ES-I3 (cell line): ENCODE measurements around the gene DPP7.

Experiments used
- H3K36me3 ChIP-seq: 2 replicates; pipeline ENCODE4 v1.6.1; 2013; ENCODE audit warnings: mild to moderate bottlenecking, low read length, control low read depth, moderate library complexity; ENCODE audit not compliant: insufficient read depth
- H3K4me1 ChIP-seq: 2 replicates; pipeline ENCODE4 v1.6.1; 2013; ENCODE audit warnings: mild to moderate bottlenecking, control low read depth, low read length; ENCODE audit not compliant: insufficient read depth
- H3K9ac ChIP-seq: 2 replicates; pipeline ENCODE4 v1.6.1; 2013; ENCODE audit warnings: low read depth, mild to moderate bottlenecking, low read length, moderate library complexity
- H3K9me3 ChIP-seq: 2 replicates; pipeline ENCODE4 v1.6.1; 2013; ENCODE audit warnings: mild to moderate bottlenecking, low read length, moderate library complexity; ENCODE audit not compliant: control insufficient read depth, insufficient read depth

Gene DPP7

DNA sequence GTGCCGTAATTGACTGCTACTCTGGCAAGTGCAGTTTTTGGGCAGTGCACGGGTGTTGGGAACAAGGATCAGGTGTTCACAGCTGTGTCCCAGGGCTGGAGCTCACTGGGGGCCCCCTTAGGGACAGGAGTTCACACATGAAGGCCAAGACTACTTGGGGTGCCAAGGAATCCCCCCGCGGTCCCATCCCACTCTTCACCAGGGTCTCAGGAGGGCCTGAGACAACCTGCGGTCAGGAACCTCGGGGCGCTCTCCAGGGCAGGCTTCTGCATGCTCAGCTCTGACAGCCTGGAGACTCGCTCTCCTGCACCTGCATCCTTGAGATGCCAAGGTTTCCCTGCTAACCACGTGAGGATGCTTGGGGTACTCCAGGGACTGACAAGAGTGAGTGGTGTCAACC lies 30.0 kb downstream of the DPP7 start:
- H3K36me3 ChIP-seq: peaks cover 4% of the 10 kb centered on the region; the same call in 1 of the 2 replicates
- no peak overlapping the region for H3K9ac ChIP-seq
- no peaks in the 10 kb centered on the region for H3K9me3 ChIP-seq
- peaks cover 11% of the 10 kb centered on the region for H3K4me1 ChIP-seq

GRCh38 chr9:137083394-137084004 lies 31.0 kb downstream of the DPP7 start:
- Histone ChIP-seq H3K9ac (no peak overlapping the region), H3K36me3 (no peaks in the 10 kb centered on the region; the same call in 1 of the 2 replicates), H3K9me3 (no peaks in the 10 kb centered on the region), H3K4me1 (peaks cover 11% of the 10 kb centered on the region)

DNA sequence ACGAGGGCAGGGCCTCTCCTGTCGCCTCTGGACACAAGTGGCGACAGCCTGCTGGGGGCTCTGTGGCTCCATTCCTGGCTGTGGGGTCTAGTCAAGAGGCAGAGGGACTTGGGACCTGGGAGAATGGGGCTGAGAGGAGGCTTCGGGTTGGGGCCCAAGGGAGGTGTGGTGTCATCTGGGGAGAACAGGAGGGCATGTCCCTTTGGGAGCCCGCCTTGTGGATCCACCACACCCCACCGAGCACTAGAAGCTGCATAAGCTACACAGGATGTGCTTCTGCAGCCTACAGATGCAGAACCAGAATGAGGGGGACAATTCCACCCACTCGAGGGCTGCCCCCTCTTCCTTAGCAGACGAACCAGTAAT lies 31.6 kb downstream of the DPP7 start:
- H3K4me1 ChIP-seq: peaks cover 9% of the 10 kb centered on the region
- no peak overlapping the region for H3K9ac ChIP-seq
- H3K36me3 ChIP-seq: no peaks in the 10 kb centered on the region; the same call in 1 of the 2 replicates
- H3K9me3 ChIP-seq: no peaks in the 10 kb centered on the region

DNA sequence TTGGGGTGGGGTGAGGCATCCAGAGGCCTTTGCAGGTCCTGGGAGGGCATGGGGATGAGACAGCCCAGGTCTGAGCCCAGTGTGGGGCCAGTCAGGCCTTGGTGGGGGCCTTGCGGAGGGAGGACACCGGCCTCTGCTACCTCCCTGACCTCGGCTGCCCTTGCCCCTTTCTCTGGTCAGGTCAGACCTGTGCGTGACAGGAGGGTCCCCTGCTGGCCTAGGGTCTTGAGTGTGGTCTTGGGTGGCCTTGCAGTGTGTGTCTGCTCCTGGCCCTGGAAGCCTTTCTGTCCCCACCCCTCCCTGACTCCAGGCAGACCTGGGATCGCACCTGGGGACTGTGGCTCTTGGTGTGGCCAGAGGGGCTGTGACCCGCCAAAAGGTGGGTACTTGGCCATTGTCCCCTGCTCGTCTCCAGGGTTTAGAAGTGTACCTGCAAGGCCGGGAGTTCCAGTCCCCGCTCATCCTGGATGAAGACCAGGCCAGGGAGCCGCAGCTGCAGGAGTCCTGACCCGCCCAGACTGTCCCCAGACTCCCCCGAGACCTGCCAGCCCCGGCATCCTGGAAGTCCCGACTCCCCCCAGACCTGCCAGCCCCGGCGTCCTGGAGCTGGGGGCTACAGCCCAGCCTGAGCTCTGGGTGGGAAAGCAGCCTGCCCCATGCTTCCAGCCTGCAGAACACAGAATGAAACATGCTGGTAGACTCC lies 32.2 kb downstream of the DPP7 start:
- H3K4me1 ChIP-seq: peaks cover 5% of the 10 kb centered on the region; the same call in 1 of the 2 replicates
- no peaks in the 10 kb centered on the region for H3K9me3 ChIP-seq
- H3K36me3 ChIP-seq: no peaks in the 10 kb centered on the region; the same call in 1 of the 2 replicates
- no peak overlapping the region for H3K9ac ChIP-seq

DNA sequence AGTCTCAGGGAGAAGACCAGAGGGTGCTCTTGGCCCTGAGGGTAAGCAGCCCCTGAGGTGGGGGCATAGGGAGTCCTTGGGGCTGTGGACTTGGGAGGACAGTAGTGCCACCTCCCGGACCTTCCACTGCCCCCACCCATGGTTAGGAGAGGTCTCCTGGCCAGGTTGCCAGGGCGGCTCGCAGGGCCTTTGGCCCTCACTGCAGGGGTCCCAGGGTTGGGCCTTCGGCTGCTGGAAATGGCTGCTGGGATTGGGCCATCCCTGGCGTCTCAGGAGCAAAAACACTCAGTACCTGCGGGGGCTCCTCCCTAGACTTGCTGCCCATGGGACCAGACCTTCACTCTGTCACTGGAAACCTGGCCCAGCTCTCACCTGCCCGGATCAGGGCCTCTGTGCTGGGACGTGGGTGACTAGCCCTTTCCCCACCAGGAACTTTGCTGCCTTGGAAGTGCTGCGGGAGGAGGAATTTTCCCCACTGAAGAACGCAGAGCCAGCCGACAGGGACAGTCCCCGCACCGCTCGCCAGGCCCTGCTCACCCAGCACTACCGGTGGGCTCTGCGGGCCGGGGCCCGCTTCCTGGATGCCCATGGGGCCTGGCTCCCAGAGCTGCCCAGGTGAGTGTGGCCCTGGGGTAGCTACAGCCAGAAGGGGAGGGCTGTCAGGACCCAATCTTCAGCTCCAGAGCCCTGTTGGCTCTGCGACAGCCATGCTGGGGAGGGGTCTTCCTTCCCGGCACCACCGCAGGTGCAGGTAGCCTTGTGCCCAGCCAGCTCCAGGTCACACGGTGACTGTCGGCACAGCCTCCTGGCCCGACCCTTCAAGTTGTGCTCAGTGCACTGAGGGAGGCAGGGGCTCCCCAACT lies 34.0 kb downstream of the DPP7 start:
- Histone ChIP-seq H3K4me1 (peaks cover 8% of the 10 kb centered on the region; the same call in 1 of the 2 replicates), H3K9me3 (no peaks in the 10 kb centered on the region), H3K36me3 (no peaks in the 10 kb centered on the region; the same call in 1 of the 2 replicates)

DNA sequence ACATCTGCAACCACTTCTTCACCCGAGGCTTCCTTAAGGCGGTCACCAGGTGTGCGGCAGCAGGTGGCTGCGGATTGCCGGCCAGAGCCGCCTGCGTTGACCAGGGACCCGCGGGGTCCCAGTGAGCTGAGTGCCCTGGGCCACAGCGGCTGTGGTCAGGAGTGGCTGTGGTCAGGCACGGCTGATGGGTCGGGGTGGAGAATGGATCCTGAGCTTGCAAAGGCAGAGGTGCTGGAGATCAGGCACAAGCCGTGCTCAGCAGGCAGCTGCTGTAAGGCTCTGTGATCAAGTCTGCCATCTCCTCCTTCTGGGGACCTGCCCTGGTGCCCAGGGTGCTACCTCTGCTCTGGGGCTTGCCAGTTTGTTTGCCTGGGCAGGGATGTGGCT lies 35.1 kb downstream of the DPP7 start:
- H3K4me1 ChIP-seq: peaks cover 17% of the 10 kb centered on the region
- H3K36me3 ChIP-seq: no peaks in the 10 kb centered on the region; the same call in 1 of the 2 replicates
- no peaks in the 10 kb centered on the region for H3K9me3 ChIP-seq
- no peak overlapping the region for H3K9ac ChIP-seq

More for the DNA sequence above, 34.0 kb downstream of the DPP7 start:
- H3K9ac ChIP-seq: no peak overlapping the region

DNA sequence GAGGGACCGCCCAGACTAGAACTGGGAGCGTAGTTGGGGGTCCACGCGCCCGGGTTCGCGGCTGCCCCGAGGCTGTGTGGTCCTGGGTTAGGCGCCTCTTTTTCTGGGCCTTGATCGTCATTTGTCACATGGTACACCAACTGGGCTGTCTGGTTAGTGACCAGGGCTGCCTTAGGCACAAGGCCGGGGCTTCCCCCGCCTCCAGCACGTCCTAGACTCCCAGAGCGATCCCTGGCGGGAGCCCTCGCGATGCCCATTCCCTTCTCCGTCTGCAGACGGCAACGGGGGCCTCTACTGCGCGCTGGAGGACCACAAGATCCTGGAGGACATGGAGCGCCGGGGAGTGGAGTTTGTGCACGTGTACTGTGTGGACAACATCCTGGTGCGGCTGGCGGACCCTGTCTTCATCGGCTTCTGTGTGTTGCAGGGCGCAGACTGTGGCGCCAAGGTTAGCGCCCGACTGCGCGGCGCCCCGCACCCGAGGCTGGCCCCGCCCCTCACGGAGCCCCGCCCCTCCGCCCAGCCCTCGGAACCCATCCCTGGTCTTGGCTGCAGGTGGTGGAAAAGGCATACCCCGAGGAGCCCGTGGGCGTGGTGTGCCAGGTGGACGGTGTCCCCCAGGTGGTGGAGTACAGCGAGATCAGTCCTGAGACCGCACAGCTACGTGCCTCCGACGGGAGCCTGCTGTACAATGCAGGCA lies 35.7 kb downstream of the DPP7 start:
- H3K36me3 ChIP-seq: no peaks in the 10 kb centered on the region; the same call in 1 of the 2 replicates

DNA sequence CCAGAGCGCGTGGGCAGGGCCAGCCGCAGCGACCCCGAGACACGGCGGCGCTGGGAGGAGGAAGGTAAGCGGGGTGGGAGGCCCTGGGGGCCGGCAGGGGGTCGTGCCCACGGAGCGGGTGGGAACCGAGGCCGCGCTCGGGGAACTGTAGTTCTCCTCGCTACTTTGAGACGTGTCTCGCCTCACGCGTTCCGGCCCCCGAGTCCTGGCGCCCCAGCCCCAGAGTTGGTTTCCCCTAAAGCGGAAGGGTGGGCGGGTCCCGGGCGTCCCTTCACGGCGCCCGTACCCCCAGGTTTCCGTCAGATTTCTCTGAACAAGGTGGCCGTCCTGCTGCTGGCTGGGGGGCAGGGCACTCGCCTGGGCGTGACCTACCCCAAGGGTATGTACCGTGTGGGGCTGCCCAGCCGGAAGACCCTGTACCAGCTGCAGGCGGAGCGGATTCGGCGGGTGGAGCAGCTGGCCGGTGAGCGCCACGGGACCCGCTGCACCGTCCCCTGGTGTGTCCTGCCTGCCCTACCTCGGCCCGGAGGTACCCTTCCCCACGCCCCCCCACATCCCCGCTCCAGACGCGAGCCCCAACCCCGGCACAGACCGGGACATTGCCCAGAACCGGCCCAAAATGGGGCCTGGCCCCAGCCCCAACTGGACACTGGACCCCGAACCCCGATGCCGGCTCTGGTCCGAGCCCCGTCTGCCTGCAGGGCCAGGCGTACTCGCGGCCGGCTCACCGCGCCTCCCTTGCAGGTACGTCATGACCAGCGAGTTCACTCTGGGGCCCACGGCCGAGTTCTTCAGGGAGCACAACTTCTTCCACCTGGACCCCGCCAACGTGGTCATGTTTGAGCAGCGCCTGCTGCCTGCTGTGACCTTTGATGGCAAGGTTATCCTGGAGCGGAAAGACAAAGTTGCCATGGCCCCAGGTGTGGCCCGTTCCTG lies 36.5 kb downstream of the DPP7 start:
- peaks cover 14% of the 10 kb centered on the region for H3K4me1 ChIP-seq
- no peaks in the 10 kb centered on the region; the same call in 1 of the 2 replicates for H3K36me3 ChIP-seq
- peak overlapping the region; percentile 64; the same call in 1 of the 2 replicates for H3K9ac ChIP-seq
- H3K9me3 ChIP-seq: no peaks in the 10 kb centered on the region

More for the DNA sequence above, 35.7 kb downstream of the DPP7 start:
- no peaks in the 10 kb centered on the region for H3K9me3 ChIP-seq
- H3K9ac ChIP-seq: peak overlapping the region; percentile 64; the same call in 1 of the 2 replicates
- H3K4me1 ChIP-seq: peaks cover 17% of the 10 kb centered on the region

- Histone ChIP-seq H3K36me3 (no peaks in the 10 kb centered on the region; the same call in 1 of the 2 replicates), H3K9me3 (no peaks in the 10 kb centered on the region), H3K9ac (peak within 1 kb of the TSS; percentile 77), H3K4me1 (peaks cover 12% of the 10 kb centered on the region)
Measured at GRCh38 chr9:137077010-137077747, 37.4 kb downstream of the DPP7 start, which contains the start of gene UAP1L1. Gene UAP1L1, plus strand, starts transcription at chr9:137077517. Its CDS starts 16 bp downstream, at chr9:137077533.

DNA sequence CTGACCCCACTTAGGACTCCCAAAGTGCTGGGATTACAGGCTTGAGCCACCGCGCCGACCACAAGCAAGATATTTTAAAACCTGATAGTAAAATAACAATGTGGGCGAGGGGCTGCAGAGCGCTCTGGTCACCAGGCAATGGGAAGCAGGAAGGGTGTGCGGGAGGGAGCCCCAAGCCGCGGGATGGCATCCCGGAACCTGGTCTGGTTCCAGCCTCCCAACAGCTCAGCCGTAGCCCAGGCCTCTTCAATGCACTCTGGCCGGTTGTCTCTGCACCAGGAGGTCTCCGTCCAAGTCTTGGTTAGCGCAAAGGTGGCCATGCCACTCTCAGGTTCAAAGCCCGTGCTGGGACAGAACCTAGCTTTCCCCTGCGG lies 37.9 kb downstream of the DPP7 start:
- Histone ChIP-seq H3K9ac (peak overlapping the region; percentile 77), H3K9me3 (no peaks in the 10 kb centered on the region), H3K36me3 (no peaks in the 10 kb centered on the region; the same call in 1 of the 2 replicates), H3K4me1 (peaks cover 12% of the 10 kb centered on the region)

DNA sequence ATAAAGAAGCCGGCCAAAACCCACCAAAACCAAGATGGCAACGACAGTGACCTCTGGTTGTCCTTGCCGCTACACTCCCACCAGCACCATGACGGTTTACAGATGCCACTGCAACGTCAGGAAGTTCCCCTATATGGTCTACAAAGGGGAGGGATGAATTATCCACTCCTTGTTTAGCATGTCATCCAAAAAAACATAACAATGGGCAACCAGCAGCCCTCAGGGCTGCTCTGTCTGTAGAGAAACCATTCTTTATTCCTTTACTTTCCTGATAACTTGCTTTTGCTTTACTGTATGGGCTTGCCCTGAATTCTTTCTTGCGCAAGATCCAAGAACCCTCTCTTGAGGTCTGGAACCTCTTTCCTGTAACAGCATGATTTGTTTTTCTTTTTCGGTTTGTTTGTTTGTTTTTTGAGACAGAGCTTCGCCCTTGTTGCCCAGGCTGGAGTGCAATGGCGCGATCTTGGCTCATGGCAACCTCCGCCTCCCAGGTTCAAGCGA lies 39.2 kb downstream of the DPP7 start:
- no peaks in the 10 kb centered on the region for H3K9me3 ChIP-seq
- peaks cover 12% of the 10 kb centered on the region for H3K4me1 ChIP-seq
- no peak overlapping the region for H3K9ac ChIP-seq
- H3K36me3 ChIP-seq: no peaks in the 10 kb centered on the region

- no peaks in the 10 kb centered on the region for H3K36me3 ChIP-seq
- peaks cover 12% of the 10 kb centered on the region for H3K4me1 ChIP-seq
- H3K9me3 ChIP-seq: no peaks in the 10 kb centered on the region
- H3K9ac ChIP-seq: no peak overlapping the region
Measured at GRCh38 chr9:137074657-137075274, 39.8 kb downstream of the DPP7 start.
